HCT116 (cell line): ENCODE measurements around the gene RFX2. TPM values are rescaled to one million over a fixed set of nuclear protein-coding genes. Genes with fewer than 3 reads are reported as not detected.

ENCODE experiments used
- ATAC-seq: fragments of 200-7000 bp; cut with Tn5 transposase; 2 replicates; pipeline ENCODE4 v1.9.1; 2020; ENCODE audit warnings: mild to moderate bottlenecking, moderate library complexity
- BruUV-seq: library from RNA; stranded (reverse); fragments of 400-500 nt; replicated peaks from 2 replicates; lab custom pipeline; 2021; lab: Mats Ljungman, UMichigan
- CTCF ChIA-PET: fragments of 300-600 bp; sonication (Branson Sonifier 250); formaldehyde crosslinking; loops from one replicate; lab custom pipeline; 2021; ENCODE audit warnings: antibody characterized with exemption; lab: Charles Lee
- POLR2A ChIA-PET: fragments of 300-600, 350-600 bp; sonication (Branson Sonifier 250); formaldehyde crosslinking; loops from one replicate; lab custom pipeline; 2021; ENCODE audit warnings: antibody characterized with exemption; lab: Charles Lee
- RAD21 ChIA-PET, 2 experiments: fragments of 300-600 bp; sonication (Branson Sonifier 250); formaldehyde crosslinking; loops; one replicate each; lab custom pipeline; 2023; ENCODE audit warnings: low total read pairs in 2 of 2; ENCODE audit not compliant: uncharacterized antibody in 2 of 2, unreplicated experiment in 2 of 2, low non-redundant PET in 1 of 2; lab: Charles Lee
- DNase-seq: peaks from one replicate; pipeline ENCODE4 v3.0.0-alpha.2; 2010; ENCODE audit warnings: low read depth, low spot score
- H2AFZ ChIP-seq: fragments of 200-600 bp; shearing (Covaris generic), sonication (generic); 2 replicates; pipeline ENCODE4 v1.6.1; 2017; ENCODE audit warnings: low read depth, mixed run types, mixed read lengths, antibody characterized with exemption, low read length; ENCODE audit not compliant: poor library complexity, severe bottlenecking
- H3K27ac ChIP-seq: 2 replicates; pipeline ENCODE4 v1.5.1; 2012; ENCODE audit warnings: low read depth, low read length
- H3K27me3 ChIP-seq: fragments of 200-600 bp; sonication (generic); 2 replicates; pipeline ENCODE4 v1.6.1; 2016; ENCODE audit warnings: mixed run types, low read length, mixed read lengths; ENCODE audit not compliant: insufficient read depth
- H3K36me3 ChIP-seq, 2 experiments: fragments of 200-500 bp in 1 of 2; fragments of 200-600 bp in 1 of 2; sonication (Bioruptor generic) in 1 of 2; sonication (generic) in 1 of 2; 2 replicates each; pipeline versions ENCODE4 v1.5.1 to v1.6.1; 2014 to 2016; ENCODE audit warnings: low read length in 2 of 2, inconsistent platforms in 1 of 2, mixed read lengths in 1 of 2, mixed run types in 1 of 2; ENCODE audit not compliant: insufficient read depth in 2 of 2, control insufficient read depth in 1 of 2
- H3K4me1 ChIP-seq, 2 experiments: fragments of 200-600 bp in 1 of 2; sonication (generic) in 1 of 2; 2 replicates each; pipeline versions ENCODE4 v1.5.1 to v1.6.1; 2012 to 2017; ENCODE audit warnings: low read length in 2 of 2, inconsistent platforms in 1 of 2, mild to moderate bottlenecking in 1 of 2, mixed read lengths in 1 of 2, mixed run types in 1 of 2, moderate library complexity in 1 of 2; ENCODE audit not compliant: insufficient read depth in 2 of 2, control insufficient read depth in 1 of 2
- H3K4me2 ChIP-seq: fragments of 200-600 bp; sonication (generic); 2 replicates; pipeline ENCODE4 v1.6.1; 2017; ENCODE audit warnings: mixed run types, low read length, mixed read lengths
- H3K4me3 ChIP-seq, 2 experiments: fragments of 200-600 bp in 1 of 2; sonication (generic) in 1 of 2; replicated peaks in 1 of 2; 2 replicates each; pipeline ENCODE4 v1.5.1; 2011 to 2016; ENCODE audit warnings: low read length in 2 of 2, control low read depth in 1 of 2, low read depth in 1 of 2, mild to moderate bottlenecking in 1 of 2, mixed read lengths in 1 of 2, mixed run types in 1 of 2
- H3K79me2 ChIP-seq: fragments of 200-600 bp; sonication (generic); 2 replicates; pipeline ENCODE4 v1.6.1; 2017; ENCODE audit warnings: mild to moderate bottlenecking, mixed run types, low read length, moderate library complexity, mixed read lengths; ENCODE audit not compliant: insufficient read depth
- H3K9ac ChIP-seq: fragments of 200-600 bp; sonication (generic); 2 replicates; pipeline ENCODE4 v1.6.1; 2016; ENCODE audit warnings: low read length, mixed read lengths
- H3K9me2 ChIP-seq: fragments of 200-600 bp; sonication (generic), shearing (Covaris generic); 2 replicates; pipeline ENCODE4 v1.6.1; 2017; ENCODE audit warnings: mixed run types, mild to moderate bottlenecking, moderate library complexity; ENCODE audit not compliant: insufficient read depth
- H3K9me3 ChIP-seq, 2 experiments: fragments of 200-500 bp in 1 of 2; fragments of 200-600 bp in 1 of 2; sonication (Bioruptor generic) in 1 of 2; sonication (generic) in 1 of 2; 2 replicates each; pipeline ENCODE4 v1.6.1; 2014 to 2017; ENCODE audit warnings: low read length in 2 of 2, mixed read lengths in 2 of 2, inconsistent platforms in 1 of 2, low read depth in 1 of 2, mild to moderate bottlenecking in 1 of 2, mixed run types in 1 of 2, moderate library complexity in 1 of 2; ENCODE audit not compliant: control insufficient read depth in 1 of 2, insufficient read depth in 1 of 2
- H4K20me1 ChIP-seq: fragments of 200-600 bp; sonication (generic), shearing (Covaris generic); 2 replicates; pipeline ENCODE4 v1.6.1; 2017; ENCODE audit warnings: mixed run types, mild to moderate bottlenecking, moderate library complexity; ENCODE audit not compliant: insufficient read depth
- ATF3 ChIP-seq: IDR thresholded peaks from 2 replicates; pipeline ENCODE4 v1.6.1; 2012
- ELF1 ChIP-seq: IDR thresholded peaks from 2 replicates; pipeline ENCODE4 v1.6.1; 2012; ENCODE audit warnings: low read depth, borderline replicate concordance
- EZH2 ChIP-seq: fragments of 200-600 bp; sonication (generic); IDR thresholded peaks from 2 replicates; pipeline ENCODE4 v1.6.1; 2017; ENCODE audit warnings: antibody characterized with exemption, mixed run types
- EZH2phosphoT487 ChIP-seq: fragments of 200-600 bp; IDR thresholded peaks from 2 replicates; pipeline ENCODE4 v1.6.1; 2018; ENCODE audit warnings: antibody characterized with exemption, borderline replicate concordance
- FOSL1 ChIP-seq: IDR thresholded peaks from 2 replicates; pipeline ENCODE4 v1.6.1; 2012; ENCODE audit warnings: low read depth
- JUND ChIP-seq: IDR thresholded peaks from 2 replicates; pipeline ENCODE4 v1.6.1; 2012
- MAX ChIP-seq: IDR thresholded peaks from 2 replicates; pipeline ENCODE4 v1.6.1; 2012
- POLR2AphosphoS5 ChIP-seq: IDR thresholded peaks from 2 replicates; pipeline ENCODE4 v1.6.1; 2011; ENCODE audit warnings: mild to moderate bottlenecking, low read depth, low read length, moderate library complexity
- RAD21 ChIP-seq: IDR thresholded peaks from 2 replicates; pipeline ENCODE4 v1.6.1; 2012; ENCODE audit warnings: low read depth, mild to moderate bottlenecking
- REST ChIP-seq: IDR thresholded peaks from 2 replicates; pipeline ENCODE4 v1.6.1; 2012; ENCODE audit warnings: low read depth
- SIN3A ChIP-seq: IDR thresholded peaks from 2 replicates; pipeline ENCODE4 v1.6.1; 2012; ENCODE audit warnings: low read depth
- SP1 ChIP-seq: IDR thresholded peaks from 2 replicates; pipeline ENCODE4 v1.6.1; 2012; ENCODE audit warnings: low read depth
- SRF ChIP-seq: IDR thresholded peaks from 2 replicates; pipeline ENCODE4 v1.6.1; 2012; ENCODE audit warnings: low read depth
- YY1 ChIP-seq: IDR thresholded peaks from 2 replicates; pipeline ENCODE4 v1.6.1; 2011; ENCODE audit warnings: low read length, low read depth, moderate library complexity, mild to moderate bottlenecking; ENCODE audit not compliant: insufficient replicate concordance; ENCODE audit errors: extremely low read depth
- ZFX ChIP-seq: fragments of 450-650 bp; IDR thresholded peaks from 2 replicates; pipeline ENCODE4 v1.6.1; 2017
- ZNF274 ChIP-seq: fragments of 200-500 bp; sonication (Bioruptor generic); IDR thresholded peaks from 2 replicates; pipeline ENCODE4 v1.6.1; 2014; ENCODE audit warnings: mild to moderate bottlenecking, low read depth, low read length, inconsistent platforms
- intact Hi-C: fragments of 100-400 bp; cut with micrococcal nuclease; formaldehyde crosslinking; loops from 2 replicates; pipeline ENCODE4 v1.10.0; 2022
- total RNA-seq: library from RNA; stranded (reverse); gene quantifications from one replicate; pipeline ENCODE4 v1.2.1, GENCODE V29; 2021; ENCODE audit not compliant: unreplicated experiment

Gene RFX2
- total RNA-seq, 1 experiment from 2014 or later = 13.7 TPM

DNA sequence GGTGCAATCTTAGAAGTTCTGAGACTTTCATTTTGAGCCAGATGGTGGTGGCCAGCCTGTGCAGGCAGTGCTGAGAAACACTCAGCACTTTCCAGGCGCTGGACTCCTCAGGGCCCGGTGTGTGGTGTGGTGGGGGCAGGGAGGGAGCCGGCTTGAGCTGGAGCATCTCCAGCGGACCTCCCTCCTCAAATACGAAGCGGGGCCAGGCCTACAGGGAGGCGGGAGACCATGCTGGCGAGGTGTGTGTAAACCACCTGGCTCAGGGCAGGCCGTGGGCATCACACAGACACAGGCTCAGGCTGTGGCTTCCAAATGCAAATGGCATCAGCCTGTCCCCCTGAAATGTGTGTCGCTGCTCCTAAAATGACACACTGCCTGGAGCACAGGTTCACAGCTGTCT, 99.1 kb downstream of the RFX2 start:
- BruUV-seq = no TSS peak
- ChIA-PET POLR2A (no interaction called here), RAD21 (no interaction called here), CTCF (no interaction called here)
- TF ChIP-seq FOSL1 (no peak), ZFX (no peak), MAX (no peak), SIN3A (no peak), EZH2phosphoT487 (no peak), REST (no peak), POLR2AphosphoS5 (no peak), EZH2 (no peak), ELF1 (no peak), SRF (no peak), SP1 (no peak), ATF3 (no peak), YY1 (no peak), ZNF274 (no peak), JUND (no peak), RAD21 (no peak)
- H3K9me2 ChIP-seq = no peaks in the 10 kb centered on the region
- no peaks in the 10 kb centered on the region for H3K79me2 ChIP-seq
- no peak overlapping the region for H2AFZ ChIP-seq
- no peak overlapping the region for H3K9ac ChIP-seq
- no peaks in the 10 kb centered on the region for H3K36me3 ChIP-seq
- no peak overlapping the region for H3K4me3 ChIP-seq
- DNase-seq (no peak), ATAC-seq (no peak)
- no peaks in the 10 kb centered on the region for H3K27me3 ChIP-seq
- H4K20me1 ChIP-seq = no peaks in the 10 kb centered on the region
- no peak overlapping the region for H3K27ac ChIP-seq
- no peak overlapping the region for H3K4me2 ChIP-seq
- no peaks in the 10 kb centered on the region for H3K9me3 ChIP-seq
- H3K4me1 ChIP-seq = no peaks in the 10 kb centered on the region
- intact Hi-C loops = no loop called here
